Muscle of leg (tissue), 11 donors: ENCODE results near the gene DCUN1D1. TPM values are rescaled to one million over a fixed set of nuclear protein-coding genes. Genes with fewer than 3 reads are reported as not detected.
A peak's percentile ranks its signal among the peaks of the same experiment; 100 is the strongest.

Source experiments
- DNase-seq: peaks from one replicate; pipeline ENCODE4 v3.0.0; 2013
- H3K27ac ChIP-seq: one replicate; pipeline ENCODE4 v1.5.1; 2013; ENCODE audit warnings: mild to moderate bottlenecking, low read length, control low read depth
- H3K27me3 ChIP-seq: one replicate; pipeline ENCODE4 v1.6.1; 2013; ENCODE audit warnings: low read length; ENCODE audit not compliant: control insufficient read depth, insufficient read depth
- H3K36me3 ChIP-seq: one replicate; pipeline ENCODE4 v1.6.1; 2013; ENCODE audit warnings: low read length; ENCODE audit not compliant: control insufficient read depth, insufficient read depth
- H3K4me1 ChIP-seq: one replicate; pipeline ENCODE4 v1.6.1; 2013; ENCODE audit warnings: low read length; ENCODE audit not compliant: control insufficient read depth, insufficient read depth
- H3K4me3 ChIP-seq: one replicate; pipeline ENCODE4 v1.5.1; 2013; ENCODE audit warnings: low read length, control low read depth
- H3K9me3 ChIP-seq: replicated peaks from 2 replicates; pipeline ENCODE4 v1.6.1; 2013; ENCODE audit warnings: low read depth, low read length; ENCODE audit not compliant: control insufficient read depth
- WGBS: methylation state at CpG from one replicate; pipeline ENCODE4 v1.1.5; 2013; ENCODE audit warnings: missing lambda C conversion rate; ENCODE audit not compliant: insufficient coverage; 5-methylcytosine and 5-hydroxymethylcytosine counted together
- polyA plus RNA-seq, 8 donors: library from polyadenylated mRNA; unstranded; fragments of 120-200 nt; gene quantifications; one replicate each; pipeline versions ENCODE4 v1.2.1 to v1.2.3, GENCODE V29; 2013; ENCODE audit warnings: inconsistent platforms in 1 of 8, low replicate concordance in 1 of 8; ENCODE audit not compliant: insufficient read length in 8 of 8, insufficient read depth in 1 of 8
- total RNA-seq: library from RNA; stranded (reverse); fragments of 120-200 nt; gene quantifications from one replicate; pipeline ENCODE4 v1.2.4, GENCODE V29; 2013

DCUN1D1 gene
- total and polyA plus RNA-seq, 9 donors = 20.2 to 32.5 (median 28.6) TPM

DNA sequence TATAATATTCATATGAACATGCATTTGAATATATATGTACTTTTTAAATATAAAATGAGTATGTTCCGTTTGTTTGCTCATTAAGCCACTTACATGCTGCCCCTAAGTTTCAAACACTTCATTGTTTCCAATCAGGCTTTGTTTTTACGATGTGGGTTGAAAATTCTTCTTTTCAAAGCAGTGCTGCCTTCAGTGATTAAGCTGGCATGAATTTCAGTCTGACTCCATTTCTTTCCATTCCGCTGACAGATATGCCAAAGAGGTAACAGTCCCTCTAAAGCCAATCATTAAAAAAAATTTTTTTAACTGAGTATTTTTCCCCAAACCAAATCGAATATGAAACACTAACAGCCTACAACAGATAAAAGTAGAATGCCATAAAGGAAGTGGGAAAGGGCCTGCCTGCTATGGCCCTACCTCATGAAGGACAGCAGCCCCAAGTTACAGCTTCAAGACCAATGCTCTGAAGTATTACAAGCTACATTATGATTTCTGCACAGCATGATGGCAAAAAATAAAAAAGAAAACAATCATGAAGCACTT is 40.0 kb downstream of the DCUN1D1 start:
- WGBS = no CpG with 5 or more reads among the region's 4 CpGs

DNA sequence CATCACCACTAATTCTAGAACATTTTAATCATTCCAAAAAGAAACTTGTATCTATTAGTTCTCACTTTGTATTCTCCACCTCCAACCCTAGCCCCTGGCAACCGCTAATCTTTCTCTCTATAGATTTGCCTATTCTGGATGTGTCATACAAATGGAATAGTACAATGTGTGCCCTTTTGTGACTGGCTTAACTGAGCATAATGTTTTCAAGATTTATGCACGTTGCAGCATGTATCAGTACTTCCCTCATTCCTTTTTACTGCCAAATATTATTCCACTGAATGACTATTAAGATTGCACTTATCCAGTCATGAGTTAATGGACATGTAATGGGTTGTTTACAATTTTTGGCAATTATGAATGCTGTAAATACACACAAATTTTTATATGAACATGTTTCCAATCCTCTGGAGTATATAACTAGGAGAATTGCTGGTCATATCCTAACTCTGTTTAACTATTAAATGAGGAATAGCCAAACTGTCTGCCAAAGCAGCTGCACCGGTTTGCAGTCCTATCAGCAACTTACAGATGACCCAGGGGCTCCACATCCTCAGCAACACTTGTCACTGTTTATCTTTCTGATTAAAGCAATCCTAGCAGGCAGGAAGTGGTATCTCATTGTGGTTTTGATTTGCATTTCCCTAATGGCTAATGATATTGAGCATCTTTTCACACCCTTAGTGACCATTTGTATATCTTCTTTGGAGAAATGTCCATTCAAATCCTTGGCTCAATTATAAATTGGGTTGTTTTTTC is 42.9 kb downstream of the DCUN1D1 start:
- H3K9me3 ChIP-seq = peaks cover 3% of the 10 kb centered on the region
- WGBS = no CpG with 5 or more reads among the region's 3 CpGs
- no peak for DNase-seq
- no peaks in the 10 kb centered on the region for H3K36me3 ChIP-seq
- no peak overlapping the region for H3K27ac ChIP-seq
- no peak overlapping the region for H3K4me3 ChIP-seq
- H3K27me3 ChIP-seq = no peaks in the 10 kb centered on the region
- no peaks in the 10 kb centered on the region for H3K4me1 ChIP-seq

More for the DNA sequence above, 40.0 kb downstream of the DCUN1D1 start:
- DNase-seq = no peak
- Histone ChIP-seq H3K36me3 (peaks cover under 1% of the 10 kb centered on the region), H3K4me3 (no peak overlapping the region), H3K9me3 (no peaks in the 10 kb centered on the region), H3K4me1 (no peaks in the 10 kb centered on the region), H3K27me3 (no peaks in the 10 kb centered on the region), H3K27ac (no peak overlapping the region)

DNA sequence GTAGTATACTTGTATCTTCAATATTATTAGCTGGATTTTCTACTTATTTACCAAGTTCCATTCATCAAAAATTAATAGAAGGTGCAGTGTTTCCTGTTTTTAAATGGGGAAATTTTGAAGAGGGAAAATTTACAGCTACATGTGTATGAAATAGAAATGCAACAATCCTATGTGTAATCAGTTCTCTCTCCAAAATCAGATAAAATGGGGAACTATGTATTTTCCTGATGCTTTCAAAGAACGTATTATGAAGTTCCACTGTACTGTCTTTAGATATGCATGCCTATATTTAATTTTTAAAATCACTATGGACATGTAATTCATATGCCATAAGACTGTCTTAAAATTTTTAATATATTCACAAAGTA is 43.4 kb downstream of the DCUN1D1 start:
- DNase-seq = no peak
- no CpG with 5 or more reads among the region's 1 CpG for WGBS
- H3K4me1 ChIP-seq = no peaks in the 10 kb centered on the region
- H3K27ac ChIP-seq = no peak overlapping the region
- H3K4me3 ChIP-seq = no peak overlapping the region
- H3K27me3 ChIP-seq = no peaks in the 10 kb centered on the region
- H3K9me3 ChIP-seq = peaks cover 6% of the 10 kb centered on the region
- no peaks in the 10 kb centered on the region for H3K36me3 ChIP-seq

DNA sequence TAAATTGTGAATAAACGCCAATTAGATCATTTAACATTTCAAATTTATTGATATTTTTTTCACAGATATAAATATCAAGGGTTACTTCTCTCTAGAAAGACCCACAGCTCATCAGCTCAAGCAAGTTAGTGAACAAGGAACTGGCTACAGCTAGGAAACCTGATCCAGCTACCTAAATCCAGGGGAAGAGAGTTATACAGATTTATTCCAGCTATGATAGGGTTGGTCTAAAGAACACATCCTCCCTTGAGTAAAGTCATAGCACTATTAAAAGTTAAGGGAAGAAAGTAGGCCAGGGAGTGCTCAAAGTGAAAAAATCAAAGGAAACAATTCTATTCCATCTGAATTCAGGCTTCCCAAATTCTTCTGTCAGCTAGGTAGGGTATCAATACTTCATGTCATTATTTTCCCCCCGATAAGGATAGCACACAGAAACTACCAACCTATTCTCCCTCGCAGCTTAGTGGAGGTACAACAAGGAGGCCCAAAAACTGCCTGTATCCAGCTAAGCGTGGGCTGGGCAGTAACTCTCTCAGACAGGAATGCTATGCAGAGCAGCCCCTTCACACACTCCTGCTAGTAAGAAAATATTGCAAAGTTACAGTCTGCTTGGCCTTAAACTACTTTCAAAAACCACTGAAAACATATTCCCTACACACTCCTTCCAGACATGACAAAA is 44.0 kb downstream of the DCUN1D1 start:
- no peaks in the 10 kb centered on the region for H3K27me3 ChIP-seq
- DNase-seq = no peak
- no peak overlapping the region for H3K27ac ChIP-seq
- 40% methylated on average over 2 of the region's 4 CpGs for WGBS
- H3K4me3 ChIP-seq = no peak overlapping the region
- peaks cover 6% of the 10 kb centered on the region for H3K9me3 ChIP-seq
- no peaks in the 10 kb centered on the region for H3K36me3 ChIP-seq
- H3K4me1 ChIP-seq = no peaks in the 10 kb centered on the region

DNA sequence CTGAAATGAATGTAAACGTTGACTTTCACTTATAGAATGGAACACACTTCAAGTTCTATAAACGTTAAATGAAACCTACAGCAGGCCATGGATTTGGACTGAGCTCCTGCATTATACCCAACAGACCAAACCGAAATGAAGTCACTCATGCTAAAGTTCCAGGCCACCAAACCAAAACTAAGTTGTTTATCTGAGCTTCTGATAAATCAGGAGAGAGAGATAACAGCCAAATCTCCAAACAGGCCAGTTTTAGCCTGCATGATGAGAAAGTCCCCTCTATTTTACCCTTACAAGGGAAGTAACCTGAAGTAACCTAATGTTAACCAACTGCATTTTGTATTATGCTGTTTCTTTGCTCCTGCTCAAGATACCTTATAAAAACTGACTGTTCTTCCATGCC is 44.5 kb downstream of the DCUN1D1 start:
- H3K27me3 ChIP-seq = no peaks in the 10 kb centered on the region
- no peak overlapping the region for H3K4me3 ChIP-seq
- H3K9me3 ChIP-seq = peaks cover 6% of the 10 kb centered on the region
- no peaks in the 10 kb centered on the region for H3K4me1 ChIP-seq
- no peak for DNase-seq
- H3K27ac ChIP-seq = no peak overlapping the region
- no CpG with 5 or more reads among the region's 3 CpGs for WGBS
- H3K36me3 ChIP-seq = no peaks in the 10 kb centered on the region

DNA sequence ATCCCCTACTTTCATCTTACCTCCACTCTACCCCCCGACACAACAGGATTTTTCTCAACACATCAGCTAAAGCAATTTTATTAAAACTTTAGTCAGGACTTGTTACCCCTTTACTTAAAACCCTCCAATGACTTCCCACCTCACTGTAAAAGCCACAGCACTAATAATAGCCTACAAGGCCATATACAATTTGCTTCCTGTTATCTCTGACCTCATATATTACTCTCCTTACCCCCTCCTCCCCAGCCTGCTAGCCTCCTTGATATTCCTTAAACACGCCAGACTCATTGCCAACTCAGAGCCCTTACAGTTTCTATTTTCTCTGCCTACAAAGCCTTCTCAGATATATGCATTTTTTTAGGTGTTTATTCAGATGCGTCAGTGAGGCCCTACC is 54.4 kb downstream of the DCUN1D1 start:
- Histone ChIP-seq H3K27ac (no peak overlapping the region), H3K9me3 (no peaks in the 10 kb centered on the region), H3K4me1 (peaks cover 3% of the 10 kb centered on the region), H3K4me3 (no peak overlapping the region), H3K36me3 (no peaks in the 10 kb centered on the region), H3K27me3 (no peaks in the 10 kb centered on the region)
- 100% methylated on average over 1 of the region's 3 CpGs for WGBS
- no peak for DNase-seq

DNA sequence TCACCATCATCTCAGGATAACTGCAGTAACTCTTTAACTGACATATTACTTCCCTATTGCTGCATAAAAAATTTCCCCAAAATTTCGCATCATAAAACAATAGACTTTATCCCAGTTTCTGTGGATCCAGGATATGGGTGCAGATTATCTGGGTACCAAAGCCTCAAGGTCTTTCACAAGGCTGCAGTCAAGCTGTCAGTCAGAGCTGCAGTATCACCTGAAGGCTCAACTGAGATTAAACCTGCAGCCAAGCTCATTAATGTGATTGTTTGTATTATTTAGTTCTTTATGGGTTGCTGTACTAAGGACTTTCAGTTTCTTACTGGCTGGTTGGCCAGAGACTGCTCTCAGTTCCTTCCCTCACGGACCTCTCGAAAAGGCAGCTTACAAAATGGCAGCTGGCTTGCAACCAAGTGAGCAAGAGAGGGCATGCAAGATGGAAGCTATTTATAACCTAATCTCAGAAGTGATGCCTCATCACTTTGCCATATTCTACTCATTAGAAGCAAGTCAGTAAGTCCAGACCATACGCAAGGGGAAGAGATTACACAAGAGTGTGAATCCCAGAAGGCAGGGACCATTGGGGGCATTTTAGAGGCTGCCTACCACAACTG is 54.9 kb downstream of the DCUN1D1 start:
- no peak overlapping the region for H3K27ac ChIP-seq
- H3K9me3 ChIP-seq = no peaks in the 10 kb centered on the region
- H3K4me1 ChIP-seq = peaks cover 7% of the 10 kb centered on the region
- no peaks in the 10 kb centered on the region for H3K27me3 ChIP-seq
- no peak overlapping the region for H3K4me3 ChIP-seq
- no peaks in the 10 kb centered on the region for H3K36me3 ChIP-seq
- peak; percentile 49 for DNase-seq
- WGBS = 83% methylated on average over 1 of the region's 4 CpGs

DNA sequence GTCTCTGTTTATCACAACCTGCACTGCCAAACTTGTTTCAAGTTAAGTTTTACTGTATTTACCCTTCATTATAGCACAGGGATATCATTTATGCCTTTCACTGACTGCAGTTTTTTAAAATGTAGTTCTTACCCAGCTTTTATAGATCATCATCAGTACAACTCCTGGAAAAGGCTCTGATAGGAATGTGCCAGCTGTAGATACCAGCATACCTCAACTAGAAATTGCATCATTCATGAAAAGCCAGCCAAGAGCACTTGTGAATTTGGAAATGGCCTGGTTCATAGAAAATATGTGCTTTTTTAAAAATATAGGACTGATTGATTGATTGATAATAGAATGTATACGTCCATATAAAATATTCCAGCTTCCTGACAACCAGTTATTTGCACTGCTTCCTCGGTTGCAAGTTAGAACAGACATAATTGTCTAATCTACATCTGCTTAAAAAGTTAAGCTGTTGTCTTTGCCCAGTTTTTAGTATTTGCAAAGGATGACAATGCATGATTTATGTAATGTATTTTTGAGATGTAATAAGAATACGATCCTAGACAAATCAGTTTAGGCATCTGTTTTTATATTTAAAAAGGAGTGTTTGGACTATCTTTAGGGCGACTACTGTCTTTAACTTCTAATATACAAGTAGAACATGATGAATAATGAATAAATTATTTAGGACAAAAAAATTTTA is 58.5 kb downstream of the DCUN1D1 start:
- WGBS = no CpG with 5 or more reads among the region's 4 CpGs

DNA sequence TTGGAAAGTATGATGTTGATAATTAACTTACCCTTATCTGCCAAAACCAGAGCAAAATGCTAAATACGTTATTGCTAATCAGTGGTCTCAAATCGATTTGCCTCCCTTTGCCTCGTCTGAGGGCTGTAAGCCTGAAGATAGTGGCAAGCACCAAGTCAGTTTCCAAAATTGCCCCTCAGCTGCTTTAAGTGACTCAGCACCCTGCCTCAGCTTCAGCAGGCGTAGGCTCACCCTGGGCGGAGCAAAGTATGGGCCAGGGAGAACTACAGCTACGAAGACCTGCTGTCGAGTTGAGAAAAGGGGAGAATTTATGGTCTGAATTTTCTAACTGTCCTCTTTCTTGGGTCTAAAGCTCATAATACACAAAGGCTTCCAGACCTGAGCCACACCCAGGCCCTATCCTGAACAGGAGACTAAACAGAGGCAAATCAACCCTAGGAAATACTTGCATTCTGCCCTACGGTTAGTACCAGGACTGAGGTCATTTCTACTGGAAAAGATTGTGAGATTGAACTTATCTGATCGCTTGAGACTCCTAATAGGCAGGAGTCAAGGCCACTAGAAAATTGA is 59.7 kb downstream of the DCUN1D1 start:
- Histone ChIP-seq H3K4me3 (no peak overlapping the region), H3K4me1 (peaks cover 8% of the 10 kb centered on the region), H3K27ac (peak overlapping the region; percentile 11), H3K27me3 (no peaks in the 10 kb centered on the region), H3K9me3 (no peaks in the 10 kb centered on the region), H3K36me3 (no peaks in the 10 kb centered on the region)
- peak; percentile 25 for DNase-seq
- WGBS = 67% methylated on average over 5 of the region's 9 CpGs

More for the DNA sequence above, 58.5 kb downstream of the DCUN1D1 start:
- H3K4me3 ChIP-seq = no peak overlapping the region
- no peaks in the 10 kb centered on the region for H3K27me3 ChIP-seq
- H3K9me3 ChIP-seq = no peaks in the 10 kb centered on the region
- no peaks in the 10 kb centered on the region for H3K36me3 ChIP-seq
- H3K27ac ChIP-seq = no peak overlapping the region
- peak; percentile 20 for DNase-seq
- peaks cover 8% of the 10 kb centered on the region for H3K4me1 ChIP-seq
